ENCODE measurements around the gene SLC6A6.

The SLC6A6 gene

GRCh38 chr3:14363991-14364390 is 38.4 kb upstream of the SLC6A6 start:
- peaks cover 35 to 44% of the 10 kb centered on the region in 2 donors for H3K4me1 ChIP-seq (ENCODE audit: control insufficient read depth in 1 of 2, insufficient read depth in 2 of 2, low read length in 2 of 2)
- no peaks in the 10 kb centered on the region for H3K36me3 ChIP-seq (ENCODE audit: control insufficient read depth in 1 of 2, insufficient read depth in 2 of 2, low read length in 2 of 2)
- no peak overlapping the region for H3K27ac ChIP-seq (ENCODE audit: low read depth, low read length)
- peak overlapping the region in 1 of 2 donors; percentile 5 for H3K9ac ChIP-seq (ENCODE audit: low read depth in 1 of 2, low read length in 2 of 2)
- H3K4me3 ChIP-seq (ENCODE audit: low read depth in 1 of 2, low read length in 2 of 2) = peak overlapping the region in 1 of 2 donors; percentile 32
- H3K27me3 ChIP-seq (ENCODE audit: control insufficient read depth in 1 of 2, insufficient read depth in 2 of 2, low read length in 2 of 2) = no peaks in the 10 kb centered on the region
- H3K9me3 ChIP-seq (ENCODE audit: control insufficient read depth in 1 of 2, low read length in 2 of 2) = no peaks in the 10 kb centered on the region

- Histone ChIP-seq H3K27ac (ENCODE audit: low read depth, low read length) (no peak overlapping the region), H3K4me1 (ENCODE audit: control insufficient read depth in 1 of 2, insufficient read depth in 2 of 2, low read length in 2 of 2) (peaks cover 40 to 47% of the 10 kb centered on the region in 2 donors), H3K9me3 (ENCODE audit: control insufficient read depth in 1 of 2, low read length in 2 of 2) (no peaks in the 10 kb centered on the region), H3K27me3 (ENCODE audit: control insufficient read depth in 1 of 2, insufficient read depth in 2 of 2, low read length in 2 of 2) (no peaks in the 10 kb centered on the region), H3K36me3 (ENCODE audit: control insufficient read depth in 1 of 2, insufficient read depth in 2 of 2, low read length in 2 of 2) (no peaks in the 10 kb centered on the region), H3K9ac (ENCODE audit: low read depth in 1 of 2, low read length in 2 of 2) (peak overlapping the region in 1 of 2 donors; percentile 5), H3K4me3 (ENCODE audit: low read depth in 1 of 2, low read length in 2 of 2) (peak overlapping the region; percentile 20 to 32)
Measured at GRCh38 chr3:14364580-14365292, 37.7 kb upstream of the SLC6A6 start.

- Histone ChIP-seq H3K9me3 (ENCODE audit: control insufficient read depth in 1 of 2, low read length in 2 of 2) (no peaks in the 10 kb centered on the region), H3K4me1 (ENCODE audit: control insufficient read depth in 1 of 2, insufficient read depth in 2 of 2, low read length in 2 of 2) (peaks cover 53 to 54% of the 10 kb centered on the region in 2 donors), H3K4me3 (ENCODE audit: low read depth in 1 of 2, low read length in 2 of 2) (no peak overlapping the region), H3K27ac (ENCODE audit: low read depth, low read length) (no peak overlapping the region), H3K9ac (ENCODE audit: low read depth in 1 of 2, low read length in 2 of 2) (no peak overlapping the region), H3K36me3 (ENCODE audit: control insufficient read depth in 1 of 2, insufficient read depth in 2 of 2, low read length in 2 of 2) (no peaks in the 10 kb centered on the region), H3K27me3 (ENCODE audit: control insufficient read depth in 1 of 2, insufficient read depth in 2 of 2, low read length in 2 of 2) (no peaks in the 10 kb centered on the region)
Measured at GRCh38 chr3:14366248-14366647, 36.2 kb upstream of the SLC6A6 start.

- H3K9me3 ChIP-seq (ENCODE audit: control insufficient read depth in 1 of 2, low read length in 2 of 2) = no peaks in the 10 kb centered on the region
- no peak overlapping the region for H3K9ac ChIP-seq (ENCODE audit: low read depth in 1 of 2, low read length in 2 of 2)
- H3K27ac ChIP-seq (ENCODE audit: low read depth, low read length) = no peak overlapping the region
- H3K4me1 ChIP-seq (ENCODE audit: control insufficient read depth in 1 of 2, insufficient read depth in 2 of 2, low read length in 2 of 2) = peaks cover 60 to 63% of the 10 kb centered on the region in 2 donors
- H3K36me3 ChIP-seq (ENCODE audit: control insufficient read depth in 1 of 2, insufficient read depth in 2 of 2, low read length in 2 of 2) = no peaks in the 10 kb centered on the region
- no peaks in the 10 kb centered on the region for H3K27me3 ChIP-seq (ENCODE audit: control insufficient read depth in 1 of 2, insufficient read depth in 2 of 2, low read length in 2 of 2)
- no peak overlapping the region for H3K4me3 ChIP-seq (ENCODE audit: low read depth in 1 of 2, low read length in 2 of 2)
Measured at GRCh38 chr3:14366915-14367823, 35.2 kb upstream of the SLC6A6 start.

- Histone ChIP-seq H3K4me3 (ENCODE audit: low read depth in 1 of 2, low read length in 2 of 2) (no peak overlapping the region), H3K27ac (ENCODE audit: low read depth, low read length) (no peak overlapping the region), H3K4me1 (ENCODE audit: control insufficient read depth in 1 of 2, insufficient read depth in 2 of 2, low read length in 2 of 2) (peaks cover 66 to 69% of the 10 kb centered on the region in 2 donors), H3K9ac (ENCODE audit: low read depth in 1 of 2, low read length in 2 of 2) (no peak overlapping the region), H3K9me3 (ENCODE audit: control insufficient read depth in 1 of 2, low read length in 2 of 2) (no peaks in the 10 kb centered on the region), H3K27me3 (ENCODE audit: control insufficient read depth in 1 of 2, insufficient read depth in 2 of 2, low read length in 2 of 2) (no peaks in the 10 kb centered on the region), H3K36me3 (ENCODE audit: control insufficient read depth in 1 of 2, insufficient read depth in 2 of 2, low read length in 2 of 2) (no peaks in the 10 kb centered on the region)
Measured at GRCh38 chr3:14368146-14368545, 34.3 kb upstream of the SLC6A6 start.

- no peak overlapping the region for H3K9ac ChIP-seq (ENCODE audit: low read depth in 1 of 2, low read length in 2 of 2)
- no peaks in the 10 kb centered on the region for H3K9me3 ChIP-seq (ENCODE audit: control insufficient read depth in 1 of 2, low read length in 2 of 2)
Measured at GRCh38 chr3:14368885-14369284, 33.5 kb upstream of the SLC6A6 start.

GRCh38 chr3:14369675-14370669 is 32.4 kb upstream of the SLC6A6 start:
- no peak overlapping the region for H3K27ac ChIP-seq (ENCODE audit: low read depth, low read length)
- no peaks in the 10 kb centered on the region for H3K36me3 ChIP-seq (ENCODE audit: control insufficient read depth in 1 of 2, insufficient read depth in 2 of 2, low read length in 2 of 2)
- H3K4me3 ChIP-seq (ENCODE audit: low read depth in 1 of 2, low read length in 2 of 2) = no peak overlapping the region
- no peaks in the 10 kb centered on the region for H3K9me3 ChIP-seq (ENCODE audit: control insufficient read depth in 1 of 2, low read length in 2 of 2)
- H3K4me1 ChIP-seq (ENCODE audit: control insufficient read depth in 1 of 2, insufficient read depth in 2 of 2, low read length in 2 of 2) = peaks cover 52 to 53% of the 10 kb centered on the region in 2 donors
- no peaks in the 10 kb centered on the region for H3K27me3 ChIP-seq (ENCODE audit: control insufficient read depth in 1 of 2, insufficient read depth in 2 of 2, low read length in 2 of 2)
- no peak overlapping the region for H3K9ac ChIP-seq (ENCODE audit: low read depth in 1 of 2, low read length in 2 of 2)

More at GRCh38 chr3:14368885-14369284, 33.5 kb upstream of the SLC6A6 start:
- Histone ChIP-seq H3K27me3 (ENCODE audit: control insufficient read depth in 1 of 2, insufficient read depth in 2 of 2, low read length in 2 of 2) (no peaks in the 10 kb centered on the region), H3K4me1 (ENCODE audit: control insufficient read depth in 1 of 2, insufficient read depth in 2 of 2, low read length in 2 of 2) (peaks cover 62 to 63% of the 10 kb centered on the region in 2 donors), H3K27ac (ENCODE audit: low read depth, low read length) (no peak overlapping the region), H3K4me3 (ENCODE audit: low read depth in 1 of 2, low read length in 2 of 2) (no peak overlapping the region), H3K36me3 (ENCODE audit: control insufficient read depth in 1 of 2, insufficient read depth in 2 of 2, low read length in 2 of 2) (no peaks in the 10 kb centered on the region)

- Histone ChIP-seq H3K9me3 (ENCODE audit: control insufficient read depth in 1 of 2, low read length in 2 of 2) (no peaks in the 10 kb centered on the region), H3K27ac (ENCODE audit: low read depth, low read length) (no peak overlapping the region), H3K36me3 (ENCODE audit: control insufficient read depth in 1 of 2, insufficient read depth in 2 of 2, low read length in 2 of 2) (no peaks in the 10 kb centered on the region), H3K4me1 (ENCODE audit: control insufficient read depth in 1 of 2, insufficient read depth in 2 of 2, low read length in 2 of 2) (peaks cover 43 to 44% of the 10 kb centered on the region in 2 donors), H3K9ac (ENCODE audit: low read depth in 1 of 2, low read length in 2 of 2) (peak overlapping the region in 1 of 2 donors; percentile 9), H3K4me3 (ENCODE audit: low read depth in 1 of 2, low read length in 2 of 2) (no peak overlapping the region), H3K27me3 (ENCODE audit: control insufficient read depth in 1 of 2, insufficient read depth in 2 of 2, low read length in 2 of 2) (no peaks in the 10 kb centered on the region)
Measured at GRCh38 chr3:14370720-14371572, 31.5 kb upstream of the SLC6A6 start.
